OCI-LY1 (cell line): ENCODE results near the gene CEBPZ.

Source experiments
- H2AFZ ChIP-seq: fragments of 200-600 bp; sonication (generic), shearing (Covaris generic); 2 replicates; pipeline ENCODE4 v1.6.0; 2014; ENCODE audit warnings: antibody characterized with exemption, mild to moderate bottlenecking, low read length
- H3F3A ChIP-seq: fragments of 200-600 bp; sonication (generic), shearing (Covaris generic); 2 replicates; pipeline ENCODE4 v1.6.0; 2014; ENCODE audit warnings: mild to moderate bottlenecking, antibody characterized with exemption, low read length, moderate library complexity; ENCODE audit not compliant: insufficient read depth
- H3K27ac ChIP-seq: fragments of 200-600 bp; sonication (generic); 2 replicates; pipeline ENCODE4 v1.5.1; 2014; ENCODE audit warnings: low read length, mixed run types, mild to moderate bottlenecking, low read depth; ENCODE audit not compliant: poor library complexity, severe bottlenecking
- H3K27me3 ChIP-seq: fragments of 200-600 bp; sonication (generic); 2 replicates; pipeline ENCODE4 v1.6.0; 2014; ENCODE audit warnings: antibody characterized with exemption, mild to moderate bottlenecking, low read length, moderate library complexity; ENCODE audit not compliant: insufficient read depth
- H3K36me3 ChIP-seq: fragments of 200-600 bp; sonication (generic); 2 replicates; pipeline ENCODE4 v1.6.1; 2014; ENCODE audit warnings: mild to moderate bottlenecking, antibody characterized with exemption, low read length, moderate library complexity, mixed read lengths; ENCODE audit not compliant: insufficient read depth
- H3K4me1 ChIP-seq: fragments of 200-600 bp; sonication (generic); 2 replicates; pipeline ENCODE4 v1.5.1; 2014; ENCODE audit warnings: mild to moderate bottlenecking, low read length, moderate library complexity; ENCODE audit not compliant: insufficient read depth, severe bottlenecking
- H3K4me2 ChIP-seq: fragments of 200-600 bp; sonication (generic), shearing (Covaris generic); 2 replicates; pipeline ENCODE4 v1.6.1; 2014; ENCODE audit warnings: low read length
- H3K4me3 ChIP-seq: fragments of 200-600 bp; sonication (generic); 2 replicates; pipeline ENCODE4 v1.5.1; 2014; ENCODE audit warnings: low read length, low read depth, mild to moderate bottlenecking, mixed read lengths; ENCODE audit not compliant: poor library complexity, severe bottlenecking
- H3K79me2 ChIP-seq: fragments of 200-600 bp; shearing (Covaris generic); 2 replicates; pipeline ENCODE4 v1.6.1; 2016; ENCODE audit warnings: mixed run types, low read length, mixed read lengths; ENCODE audit not compliant: insufficient read depth
- H3K9ac ChIP-seq: fragments of 200-600 bp; sonication (generic), shearing (Covaris generic); 2 replicates; pipeline ENCODE4 v1.6.1; 2014; ENCODE audit warnings: mild to moderate bottlenecking, low read length, mixed read lengths
- H3K9me2 ChIP-seq: fragments of 200-600 bp; sonication (generic), shearing (Covaris generic); 2 replicates; pipeline ENCODE4 v1.6.1; 2014; ENCODE audit warnings: low read depth, mild to moderate bottlenecking, low read length, mixed read lengths
- H3K9me3 ChIP-seq: fragments of 200-600 bp; shearing (Covaris generic); 2 replicates; pipeline ENCODE4 v1.6.1; 2014; ENCODE audit warnings: low read length, mixed read lengths
- H4K20me1 ChIP-seq: fragments of 200-600 bp; sonication (generic), shearing (Covaris generic); 2 replicates; pipeline ENCODE4 v1.6.0; 2016; ENCODE audit warnings: mild to moderate bottlenecking, low read length; ENCODE audit not compliant: insufficient read depth
- EZH2 ChIP-seq: fragments of 200-600 bp; sonication (generic), shearing (Covaris generic); IDR thresholded peaks from 2 replicates; pipeline ENCODE4 v1.8.0; 2017; ENCODE audit warnings: borderline replicate concordance, mixed run types, mild to moderate bottlenecking, antibody characterized with exemption, low read length, moderate library complexity, mixed read lengths
- TF ChIP-seq, protein P1 (sequence below): fragments of 200-600 bp; sonication (generic), shearing (Covaris generic); IDR thresholded peaks from 2 replicates; pipeline ENCODE4 v1.5.1; 2017; ENCODE audit warnings: mild to moderate bottlenecking, antibody characterized with exemption, low read length, moderate library complexity, mixed read lengths

CEBPZ gene

DNA sequence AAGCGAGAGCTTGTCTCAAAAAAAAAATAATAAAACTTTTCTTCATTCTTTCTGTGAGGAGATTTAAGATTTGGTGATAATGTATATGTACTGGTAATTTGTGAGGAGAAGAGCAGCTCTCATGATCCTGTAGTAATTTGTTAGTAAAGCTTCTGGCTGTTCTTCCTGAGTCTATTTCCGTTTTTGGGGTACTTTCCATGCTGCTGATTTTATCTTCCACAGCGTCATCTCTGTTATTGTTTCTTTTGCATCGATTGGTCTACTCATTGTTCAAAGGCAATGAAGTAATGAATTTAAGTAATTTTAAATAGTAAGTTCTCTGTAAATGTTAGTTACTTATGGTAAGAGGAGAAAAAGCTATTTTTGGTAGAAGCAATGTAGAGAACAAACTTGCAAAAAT, 12.0 kb upstream of the CEBPZ start:
- H3K9ac ChIP-seq, result no peak overlapping the region
- no peak overlapping the region for H3K4me2 ChIP-seq
- no peak overlapping the region for H2AFZ ChIP-seq
- no peaks in the 10 kb centered on the region for H3K9me2 ChIP-seq
- H3K4me1 ChIP-seq, result no peaks in the 10 kb centered on the region
- H3F3A ChIP-seq, result no peaks in the 10 kb centered on the region
- no peaks in the 10 kb centered on the region for H4K20me1 ChIP-seq
- no peaks in the 10 kb centered on the region for H3K9me3 ChIP-seq
- H3K4me3 ChIP-seq, result no peak overlapping the region
- H3K27me3 ChIP-seq, result no peaks in the 10 kb centered on the region
- no peaks in the 10 kb centered on the region for H3K79me2 ChIP-seq
- no peak overlapping the region for H3K27ac ChIP-seq
- TF ChIP-seq EZH2, result no peak
- TF ChIP-seq, protein P1, sequence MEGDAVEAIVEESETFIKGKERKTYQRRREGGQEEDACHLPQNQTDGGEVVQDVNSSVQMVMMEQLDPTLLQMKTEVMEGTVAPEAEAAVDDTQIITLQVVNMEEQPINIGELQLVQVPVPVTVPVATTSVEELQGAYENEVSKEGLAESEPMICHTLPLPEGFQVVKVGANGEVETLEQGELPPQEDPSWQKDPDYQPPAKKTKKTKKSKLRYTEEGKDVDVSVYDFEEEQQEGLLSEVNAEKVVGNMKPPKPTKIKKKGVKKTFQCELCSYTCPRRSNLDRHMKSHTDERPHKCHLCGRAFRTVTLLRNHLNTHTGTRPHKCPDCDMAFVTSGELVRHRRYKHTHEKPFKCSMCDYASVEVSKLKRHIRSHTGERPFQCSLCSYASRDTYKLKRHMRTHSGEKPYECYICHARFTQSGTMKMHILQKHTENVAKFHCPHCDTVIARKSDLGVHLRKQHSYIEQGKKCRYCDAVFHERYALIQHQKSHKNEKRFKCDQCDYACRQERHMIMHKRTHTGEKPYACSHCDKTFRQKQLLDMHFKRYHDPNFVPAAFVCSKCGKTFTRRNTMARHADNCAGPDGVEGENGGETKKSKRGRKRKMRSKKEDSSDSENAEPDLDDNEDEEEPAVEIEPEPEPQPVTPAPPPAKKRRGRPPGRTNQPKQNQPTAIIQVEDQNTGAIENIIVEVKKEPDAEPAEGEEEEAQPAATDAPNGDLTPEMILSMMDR, result no peak
- H3K36me3 ChIP-seq, result peaks cover 85% of the 10 kb centered on the region

DNA sequence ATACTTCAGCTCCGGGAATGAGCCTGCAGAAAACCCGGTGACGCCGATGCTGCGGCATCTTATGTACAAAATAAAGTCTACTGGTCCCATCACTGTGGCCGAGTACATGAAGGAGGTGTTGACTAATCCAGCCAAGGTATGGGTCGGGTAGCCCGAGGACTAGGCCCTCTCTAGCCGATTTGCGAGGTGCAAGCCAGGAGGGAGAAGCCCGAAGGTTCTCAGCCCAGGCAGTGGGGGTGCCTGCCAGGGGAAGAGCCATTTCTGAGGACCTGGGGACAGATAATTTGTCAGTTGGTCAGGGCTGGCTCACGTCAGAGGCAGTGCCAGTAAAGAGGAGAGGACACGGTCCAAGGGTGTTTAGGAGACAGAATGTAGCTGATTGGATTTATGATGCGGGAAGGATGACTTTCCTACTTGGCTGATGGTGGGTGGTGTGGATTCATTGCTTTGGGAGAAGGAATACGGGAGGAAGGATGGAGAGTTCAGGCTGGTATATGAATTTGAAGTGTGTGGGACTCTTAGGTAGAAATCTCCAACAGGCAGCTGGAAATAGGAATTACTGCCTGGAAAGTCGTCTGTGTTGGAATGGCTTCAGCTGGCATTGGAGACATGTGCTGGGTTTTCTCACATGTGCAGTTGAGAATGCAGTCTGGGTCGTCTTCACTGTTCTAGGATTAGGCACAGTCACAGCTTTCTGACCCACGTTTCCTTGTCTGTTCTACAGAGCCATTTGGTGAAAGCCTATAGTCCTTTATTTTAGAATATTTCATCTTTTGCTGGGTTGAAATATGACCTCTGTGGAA, 936 bp upstream of the CEBPZ start:
- Histone ChIP-seq H4K20me1 (no peaks in the 10 kb centered on the region), H3K27me3 (no peaks in the 10 kb centered on the region), H3K9me2 (no peaks in the 10 kb centered on the region), H3K9ac (peak overlapping the region; percentile 95), H3K9me3 (no peaks in the 10 kb centered on the region), H3K79me2 (peaks cover 78% of the 10 kb centered on the region), H3K36me3 (peaks cover 41% of the 10 kb centered on the region), H3K4me3 (peak overlapping the region; percentile 78), H3K4me1 (peaks cover 32% of the 10 kb centered on the region), H2AFZ (0 out of 2 replicates have a peak overlapping the region, but pooled peaks have one; percentile 66), H3F3A (no peaks in the 10 kb centered on the region), H3K27ac (peak overlapping the region; percentile 42), H3K4me2 (peak overlapping the region; percentile 98)
- TF ChIP-seq EZH2, result no peak
- TF ChIP-seq, protein P1, result no peak

DNA sequence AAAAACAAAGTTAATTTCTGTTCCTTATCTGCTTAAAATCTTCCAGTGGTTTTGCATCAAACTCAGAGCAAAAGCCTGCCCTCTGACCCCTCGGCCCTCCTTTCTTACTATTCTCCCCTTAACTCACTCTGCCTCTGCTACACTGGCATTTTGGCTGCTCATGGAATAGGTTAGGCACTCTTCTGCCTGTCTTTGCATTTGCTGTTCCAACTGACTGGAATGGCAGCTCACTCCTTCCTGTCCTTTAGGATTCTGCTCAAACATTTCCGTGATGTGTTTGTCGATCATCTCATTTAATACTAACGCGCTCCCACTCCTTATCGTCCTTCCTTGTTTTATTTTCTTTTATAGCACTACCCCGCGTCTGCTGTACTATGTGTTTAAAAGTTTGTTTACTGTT, 815 bp downstream of the CEBPZ start:
- H3K9ac ChIP-seq, result peak overlapping the region; percentile 95
- no peaks in the 10 kb centered on the region for H3K27me3 ChIP-seq
- TF ChIP-seq, protein P1, result no peak
- no peak for TF ChIP-seq EZH2
- H4K20me1 ChIP-seq, result no peaks in the 10 kb centered on the region
- H2AFZ ChIP-seq, result no peak overlapping the region
- peaks cover 88% of the 10 kb centered on the region for H3K79me2 ChIP-seq
- H3K9me2 ChIP-seq, result no peaks in the 10 kb centered on the region
- peak overlapping the region; percentile 98 for H3K4me2 ChIP-seq
- H3K4me3 ChIP-seq, result peak overlapping the region; percentile 78
- H3K4me1 ChIP-seq, result peaks cover 44% of the 10 kb centered on the region
- peaks cover 39% of the 10 kb centered on the region for H3K36me3 ChIP-seq
- no peak overlapping the region for H3K27ac ChIP-seq
- H3F3A ChIP-seq, result no peaks in the 10 kb centered on the region
- H3K9me3 ChIP-seq, result no peaks in the 10 kb centered on the region
